Mesodermal cell (in vitro differentiated cells): ENCODE data around the gene GPR108.

Source experiments
- H3K27ac ChIP-seq: 2 replicates; pipeline ENCODE4 v1.7.0; 2013; ENCODE audit warnings: mild to moderate bottlenecking, low read depth, low read length, moderate library complexity; ENCODE audit not compliant: severe bottlenecking
- H3K36me3 ChIP-seq: 2 replicates; pipeline ENCODE4 v1.7.1; 2013; ENCODE audit warnings: mild to moderate bottlenecking, low read length, moderate library complexity; ENCODE audit not compliant: control insufficient read depth, insufficient read depth
- H3K4me1 ChIP-seq: one replicate; pipeline ENCODE4 v1.7.1; 2013; ENCODE audit warnings: mild to moderate bottlenecking, low read length; ENCODE audit not compliant: insufficient read depth, control insufficient read depth, poor library complexity, severe bottlenecking
- H3K4me3 ChIP-seq: 2 replicates; pipeline ENCODE4 v1.7.0; 2013; ENCODE audit warnings: low read length, control low read depth, mild to moderate bottlenecking; ENCODE audit not compliant: insufficient read depth, poor library complexity, severe bottlenecking; ENCODE audit errors: extremely low read depth
- H3K9me3 ChIP-seq: 2 replicates; pipeline ENCODE4 v1.7.1; 2013; ENCODE audit warnings: mild to moderate bottlenecking, low read length, moderate library complexity; ENCODE audit not compliant: control insufficient read depth
- WGBS, 2 experiments: methylation state at CpG; one replicate each; pipeline ENCODE4 v1.1.5; 2013; ENCODE audit warnings: missing lambda C conversion rate in 2 of 2; ENCODE audit not compliant: insufficient coverage in 2 of 2; 5-methylcytosine and 5-hydroxymethylcytosine counted together

Gene GPR108

GRCh38 chr19:6697291-6697690 is 40.1 kb downstream of the GPR108 start:
- Histone ChIP-seq H3K9me3 (peaks cover 4% of the 10 kb centered on the region), H3K36me3 (no peaks in the 10 kb centered on the region), H3K4me3 (no peak overlapping the region), H3K27ac (no peak overlapping the region), H3K4me1 (no peaks in the 10 kb centered on the region)
- WGBS, 2 experiments = 76 to 88% methylated on average over 7 to 12 of the region's 13 CpGs

GRCh38 chr19:6696239-6696820 is 41.0 kb downstream of the GPR108 start:
- WGBS, 2 experiments = 76 to 78% methylated on average over 8 to 13 of the region's 18 CpGs
- no peaks in the 10 kb centered on the region for H3K36me3 ChIP-seq
- H3K4me1 ChIP-seq = no peaks in the 10 kb centered on the region
- H3K4me3 ChIP-seq = no peak overlapping the region
- peaks cover 4% of the 10 kb centered on the region for H3K9me3 ChIP-seq
- H3K27ac ChIP-seq = no peak overlapping the region

- H3K9me3 ChIP-seq = peaks cover 4% of the 10 kb centered on the region
- no peak overlapping the region for H3K4me3 ChIP-seq
- no peaks in the 10 kb centered on the region for H3K36me3 ChIP-seq
- H3K4me1 ChIP-seq = no peaks in the 10 kb centered on the region
- 94 to 95% methylated on average over 20 to 22 of the region's 25 CpGs for WGBS, 2 experiments
- no peak overlapping the region for H3K27ac ChIP-seq
These were observed 43.1 kb downstream of the GPR108 start for GRCh38 chr19:6694147-6694815.

- WGBS, 2 experiments = 83 to 85% methylated on average over 4 to 5 of the region's 7 CpGs
- Histone ChIP-seq H3K36me3 (no peaks in the 10 kb centered on the region), H3K4me3 (no peak overlapping the region), H3K9me3 (peaks cover 4% of the 10 kb centered on the region), H3K4me1 (no peaks in the 10 kb centered on the region), H3K27ac (no peak overlapping the region)
These were observed 43.7 kb downstream of the GPR108 start for GRCh38 chr19:6693681-6694080.

GRCh38 chr19:6693056-6693471 is 44.3 kb downstream of the GPR108 start:
- H3K27ac ChIP-seq = no peak overlapping the region
- no peaks in the 10 kb centered on the region for H3K36me3 ChIP-seq
- H3K4me3 ChIP-seq = no peak overlapping the region
- H3K9me3 ChIP-seq = peaks cover 4% of the 10 kb centered on the region
- H3K4me1 ChIP-seq = no peaks in the 10 kb centered on the region
- WGBS, 2 experiments = 89 to 92% methylated on average over 10 to 13 of the region's 13 CpGs

- Histone ChIP-seq H3K27ac (no peak overlapping the region), H3K36me3 (no peaks in the 10 kb centered on the region), H3K4me1 (no peaks in the 10 kb centered on the region), H3K4me3 (no peak overlapping the region), H3K9me3 (peaks cover 4% of the 10 kb centered on the region)
- 83 to 86% methylated on average over 6 to 10 of the region's 10 CpGs for WGBS, 2 experiments
These were observed 45.4 kb downstream of the GPR108 start for GRCh38 chr19:6692027-6692426.

- 80 to 84% methylated on average over 4 to 7 of the region's 8 CpGs for WGBS, 2 experiments
- no peaks in the 10 kb centered on the region for H3K36me3 ChIP-seq
- H3K9me3 ChIP-seq = peaks cover 4% of the 10 kb centered on the region
- no peak overlapping the region for H3K27ac ChIP-seq
- no peak overlapping the region for H3K4me3 ChIP-seq
- H3K4me1 ChIP-seq = no peaks in the 10 kb centered on the region
These were observed 46.0 kb downstream of the GPR108 start for GRCh38 chr19:6691342-6691741.

- H3K4me1 ChIP-seq = no peaks in the 10 kb centered on the region
- WGBS, 2 experiments = 78 to 83% methylated on average over 9 to 10 of the region's 11 CpGs
- peaks cover 9% of the 10 kb centered on the region for H3K9me3 ChIP-seq
- H3K4me3 ChIP-seq = no peak overlapping the region
- H3K27ac ChIP-seq = no peak overlapping the region
- no peaks in the 10 kb centered on the region for H3K36me3 ChIP-seq
These were observed 47.1 kb downstream of the GPR108 start for GRCh38 chr19:6690160-6690885.

- peaks cover 6% of the 10 kb centered on the region for H3K9me3 ChIP-seq
- no peak overlapping the region for H3K27ac ChIP-seq
- 83 to 86% methylated on average over 4 to 5 of the region's 5 CpGs for WGBS, 2 experiments
- no peaks in the 10 kb centered on the region for H3K4me1 ChIP-seq
- no peaks in the 10 kb centered on the region for H3K36me3 ChIP-seq
- no peak overlapping the region for H3K4me3 ChIP-seq
These were observed 50.3 kb downstream of the GPR108 start for GRCh38 chr19:6687114-6687513.

- 78 to 82% methylated on average over 4 of the region's 4 CpGs for WGBS, 2 experiments
- H3K36me3 ChIP-seq = no peaks in the 10 kb centered on the region
These were observed 50.8 kb downstream of the GPR108 start for GRCh38 chr19:6686628-6686975.

More at GRCh38 chr19:6686628-6686975, 50.8 kb downstream of the GPR108 start:
- Histone ChIP-seq H3K27ac (no peak overlapping the region), H3K4me1 (no peaks in the 10 kb centered on the region), H3K4me3 (no peak overlapping the region), H3K9me3 (peaks cover 6% of the 10 kb centered on the region)
